CD4-positive, alpha-beta T cell (primary cell): ENCODE data around the gene TRPM4. TPM values are rescaled to one million over a fixed set of nuclear protein-coding genes. Genes with fewer than 3 reads are reported as not detected.

Experiments
- ATAC-seq: fragments of 200-7000 bp; cut with Tn5 transposase; one replicate; pipeline ENCODE4 v1.10.0; 2022; ENCODE audit warnings: mild to moderate bottlenecking; ENCODE audit not compliant: poor library complexity
- CTCF ChIA-PET: fragments of 350-600 bp; sonication (Branson Sonifier 250); formaldehyde crosslinking; loops from one replicate; lab custom pipeline; 2021; ENCODE audit warnings: antibody characterized with exemption, inconsistent platforms; lab: Charles Lee
- POLR2A ChIA-PET: fragments of 350-600 bp; sonication (Branson Sonifier 250); formaldehyde crosslinking; loops from one replicate; lab custom pipeline; 2021; ENCODE audit warnings: antibody characterized with exemption, inconsistent platforms; lab: Charles Lee
- DNase-seq, 14 experiments: peaks; one replicate each; pipeline ENCODE4 v3.0.0-alpha.2; 2013 to 2020; ENCODE audit warnings: mixed read lengths in 2 of 14
- H3K27ac ChIP-seq, 2 donors: one replicate each; pipeline versions ENCODE4 v1.5.1 to v1.7.0; 2013; ENCODE audit warnings: low read length in 2 of 2, low read depth in 1 of 2, mild to moderate bottlenecking in 1 of 2
- H3K27me3 ChIP-seq, 2 experiments: 1 replicate in 1 of 2; 2 replicates in 1 of 2; pipeline versions ENCODE4 v1.6.1 to v1.7.0; 2013; ENCODE audit warnings: low read length in 2 of 2, control low read depth in 1 of 2, mild to moderate bottlenecking in 1 of 2, moderate library complexity in 1 of 2; ENCODE audit not compliant: insufficient read depth in 2 of 2, control insufficient read depth in 1 of 2
- H3K36me3 ChIP-seq: one replicate; pipeline ENCODE4 v1.6.1; 2013; ENCODE audit warnings: low read length, control low read depth; ENCODE audit not compliant: insufficient read depth
- H3K4me1 ChIP-seq: one replicate; pipeline ENCODE4 v1.6.1; 2013; ENCODE audit warnings: low read length, control low read depth; ENCODE audit not compliant: insufficient read depth
- H3K4me3 ChIP-seq: one replicate; pipeline ENCODE4 v1.5.1; 2013; ENCODE audit warnings: mild to moderate bottlenecking, low read length, moderate library complexity
- H3K9me3 ChIP-seq, 2 experiments: 1 replicate in 1 of 2; 2 replicates in 1 of 2; pipeline versions ENCODE4 v1.6.1 to v1.7.0; 2013; ENCODE audit warnings: low read length in 2 of 2, mild to moderate bottlenecking in 2 of 2, control low read depth in 1 of 2, moderate library complexity in 1 of 2; ENCODE audit not compliant: control insufficient read depth in 1 of 2, insufficient read depth in 1 of 2
- H3K27ac Mint-ChIP-seq: one replicate; pipeline ENCODE4 v1.8.0; 2020; ENCODE audit warnings: mixed read lengths
- H3K27me3 Mint-ChIP-seq: one replicate; pipeline ENCODE4 v1.8.0; 2021; ENCODE audit warnings: mixed read lengths
- H3K36me3 Mint-ChIP-seq: one replicate; pipeline ENCODE4 v1.8.0; 2021; ENCODE audit warnings: low read depth, mixed read lengths
- H3K4me1 Mint-ChIP-seq: one replicate; pipeline ENCODE4 v1.8.0; 2021; ENCODE audit warnings: low read depth, mixed read lengths
- H3K4me3 Mint-ChIP-seq: one replicate; pipeline ENCODE4 v1.8.0; 2020; ENCODE audit warnings: mild to moderate bottlenecking, mixed read lengths
- H3K9me3 Mint-ChIP-seq: one replicate; pipeline ENCODE4 v1.8.0; 2020; ENCODE audit warnings: mixed read lengths
- CTCF ChIP-seq: fragments of 200-600 bp; IDR thresholded peaks from one replicate; pipeline ENCODE4 v1.8.0; 2022; ENCODE audit warnings: antibody characterized with exemption, mild to moderate bottlenecking
- intact Hi-C, 2 experiments: fragments of 100-400 bp; cut with DNase I in 1 of 2; cut with micrococcal nuclease in 1 of 2; formaldehyde crosslinking; loops; one replicate each; pipeline versions ENCODE4 v1.15.1 to v1.9.0; 2023 to 2025; cut with DNase I, micrococcal nuclease
- total RNA-seq, 174 experiments: library from RNA in 2 of 174; stranded (reverse) in 2 of 174; gene quantifications; one replicate each; pipeline ENCODE4 v1.2.3 and lab custom pipeline; 2021 to 2026

Gene TRPM4
- total RNA-seq, 2 experiments from 2014 or later = not detected

GRCh38 chr19:49148044-49148682, 9.4 kb upstream of the TRPM4 start:
- Histone ChIP-seq H3K4me1 (peaks cover 51% of the 10 kb centered on the region), H3K27ac (no peak overlapping the region), H3K36me3 (no peaks in the 10 kb centered on the region), H3K4me3 (no peak overlapping the region), H3K9me3 (peaks cover 0 to 38% of the 10 kb centered on the region in 2 experiments), H3K27me3 (peaks cover 54 to 57% of the 10 kb centered on the region in 2 experiments)
- peaks cover 49% of the 10 kb centered on the region for H3K4me1 Mint-ChIP-seq
- peak overlapping the region; percentile 82 for H3K4me3 Mint-ChIP-seq
- intact Hi-C loops = loop anchor here (5.0 kb wide), 2 partner anchors 36 to 156 kb away; partner anchors contain the start of genes GYS1 (in 1 of the 2), LIN7B (in 1 of the 2) and RUVBL2 (in 1 of the 2)
- no peak for TF ChIP-seq CTCF
- peaks cover 83% of the 10 kb centered on the region for H3K27me3 Mint-ChIP-seq
- CTCF ChIA-PET = interaction anchor here (0.7 to 2.6 kb wide), 3 partner anchors 34 to 50 kb away, joined by 3 to 7 read pairs (median 3); partner anchors contain the start of gene LIN7B
- no peaks in the 10 kb centered on the region for H3K9me3 Mint-ChIP-seq
- no peaks in the 10 kb centered on the region for H3K36me3 Mint-ChIP-seq
- DNase-seq (no peak), ATAC-seq (no peak)
- POLR2A ChIA-PET = no interaction called here
- H3K27ac Mint-ChIP-seq = no peak overlapping the region

GRCh38 chr19:49148784-49149651, 8.6 kb upstream of the TRPM4 start:
- Histone ChIP-seq H3K4me1 (peaks cover 49% of the 10 kb centered on the region), H3K27me3 (peaks cover 55 to 56% of the 10 kb centered on the region in 2 experiments), H3K4me3 (peak overlapping the region; percentile 62), H3K36me3 (no peaks in the 10 kb centered on the region), H3K27ac (no peak overlapping the region), H3K9me3 (peaks cover 0 to 41% of the 10 kb centered on the region in 2 experiments)
- Mint-ChIP-seq H3K4me3 (peak overlapping the region; percentile 86), H3K36me3 (no peaks in the 10 kb centered on the region), H3K9me3 (no peaks in the 10 kb centered on the region), H3K27me3 (peaks cover 88% of the 10 kb centered on the region), H3K27ac (no peak overlapping the region), H3K4me1 (peaks cover 52% of the 10 kb centered on the region)
- intact Hi-C loops = loop anchor here (5.0 kb wide), 2 partner anchors 37 to 157 kb away; partner anchors contain the start of genes GYS1 (in 1 of the 2), LIN7B (in 1 of the 2) and RUVBL2 (in 1 of the 2)
- no peak for TF ChIP-seq CTCF
- POLR2A ChIA-PET = interaction anchor here (1.0 kb wide), 1 partner anchor 195 kb away, joined by 3 read pairs; no protein-coding TSS in a partner anchor
- DNase-seq = peak; percentile 50 to 88 (median 72)
- CTCF ChIA-PET = interaction anchor here (0.7 to 1.1 kb wide), 4 partner anchors 35 to 51 kb away, joined by 3 to 4 read pairs (median 3); partner anchors contain the start of gene LIN7B
- peak; percentile 44 for ATAC-seq

GRCh38 chr19:49149652-49150105, 7.9 kb upstream of the TRPM4 start:
- Mint-ChIP-seq H3K9me3 (no peaks in the 10 kb centered on the region), H3K27ac (no peak overlapping the region), H3K4me1 (peaks cover 54% of the 10 kb centered on the region), H3K27me3 (peaks cover 94% of the 10 kb centered on the region), H3K36me3 (no peaks in the 10 kb centered on the region), H3K4me3 (peak overlapping the region; percentile 86)
- POLR2A ChIA-PET = interaction anchor here (1.0 kb wide), 1 partner anchor 195 kb away, joined by 3 read pairs; no protein-coding TSS in a partner anchor
- DNase-seq (no peak), ATAC-seq (no peak)
- no peak overlapping the region for H3K27ac ChIP-seq
- H3K4me3 ChIP-seq = peak overlapping the region; percentile 62
- intact Hi-C loops = loop anchor here (5.0 kb wide), 2 partner anchors 37 to 157 kb away; partner anchors contain the start of genes GYS1 (in 1 of the 2), LIN7B (in 1 of the 2) and RUVBL2 (in 1 of the 2)
- no peaks in the 10 kb centered on the region for H3K36me3 ChIP-seq
- no peak for TF ChIP-seq CTCF
- H3K4me1 ChIP-seq = peaks cover 49% of the 10 kb centered on the region
- peaks cover 55 to 58% of the 10 kb centered on the region in 2 experiments for H3K27me3 ChIP-seq
- H3K9me3 ChIP-seq = peaks cover 0 to 47% of the 10 kb centered on the region in 2 experiments
- CTCF ChIA-PET = interaction anchor here (1.1 kb wide), 3 partner anchors 36 to 52 kb away, joined by 3 to 4 read pairs (median 3); partner anchors contain the start of gene LIN7B
